CD8-positive, alpha-beta memory T cell (primary cell): ENCODE data around the gene VPS13D. TPM values are rescaled to one million over a fixed set of nuclear protein-coding genes. Genes with fewer than 3 reads are reported as not detected.

Experiments
- CTCF ChIA-PET: fragments of 350-600 bp; sonication (Branson Sonifier 250); formaldehyde crosslinking; loops from one replicate; lab custom pipeline; 2021; ENCODE audit warnings: antibody characterized with exemption; lab: Charles Lee
- POLR2A ChIA-PET: fragments of 350-600 bp; sonication (Branson Sonifier 250); formaldehyde crosslinking; loops from one replicate; lab custom pipeline; 2021; ENCODE audit warnings: antibody characterized with exemption; lab: Charles Lee
- DNase-seq, 5 donors: peaks; one replicate each; pipeline versions ENCODE4 v3.0.0 to v3.0.0-alpha.2; 2020 to 2022; ENCODE audit warnings: mixed read lengths in 1 of 5
- H3K27ac ChIP-seq: one replicate; pipeline ENCODE4 v1.7.0; 2013; ENCODE audit warnings: low read depth, mild to moderate bottlenecking, low read length, moderate library complexity
- H3K27me3 ChIP-seq: 2 replicates; pipeline ENCODE4 v1.7.0; 2013; ENCODE audit warnings: low read length, mild to moderate bottlenecking; ENCODE audit not compliant: insufficient read depth, poor library complexity, severe bottlenecking
- H3K36me3 ChIP-seq: 2 replicates; pipeline ENCODE4 v1.7.0; 2013; ENCODE audit warnings: mild to moderate bottlenecking, low read length, moderate library complexity; ENCODE audit not compliant: insufficient read depth
- H3K4me1 ChIP-seq: 2 replicates; pipeline ENCODE4 v1.7.0; 2013; ENCODE audit warnings: mild to moderate bottlenecking, low read length, moderate library complexity; ENCODE audit not compliant: insufficient read depth
- H3K4me3 ChIP-seq: 2 replicates; pipeline ENCODE4 v1.7.0; 2013; ENCODE audit warnings: mild to moderate bottlenecking, low read length
- H3K9me3 ChIP-seq: 2 replicates; pipeline ENCODE4 v1.7.0; 2013; ENCODE audit warnings: mild to moderate bottlenecking, low read length
- H3K27ac Mint-ChIP-seq, 8 donors: one replicate each; pipeline ENCODE4 v1.8.0; 2020 to 2021; ENCODE audit warnings: mixed read lengths in 8 of 8, mild to moderate bottlenecking in 6 of 8, inconsistent platforms in 3 of 8, moderate library complexity in 3 of 8
- H3K27me3 Mint-ChIP-seq, 2 donors: one replicate each; pipeline ENCODE4 v1.8.0; 2020 to 2021; ENCODE audit warnings: mixed read lengths in 2 of 2, mild to moderate bottlenecking in 1 of 2, moderate library complexity in 1 of 2
- H3K36me3 Mint-ChIP-seq, 3 donors: one replicate each; pipeline ENCODE4 v1.8.0; 2020 to 2021; ENCODE audit warnings: mixed read lengths in 3 of 3, inconsistent platforms in 1 of 3, mild to moderate bottlenecking in 1 of 3
- H3K4me1 Mint-ChIP-seq, 3 donors: one replicate each; pipeline ENCODE4 v1.8.0; 2020 to 2021; ENCODE audit warnings: mixed read lengths in 3 of 3, inconsistent platforms in 1 of 3, mild to moderate bottlenecking in 1 of 3
- H3K4me3 Mint-ChIP-seq, 7 donors: one replicate each; pipeline ENCODE4 v1.8.0; 2020 to 2021; ENCODE audit warnings: mixed read lengths in 7 of 7, mild to moderate bottlenecking in 6 of 7, moderate library complexity in 4 of 7, inconsistent platforms in 2 of 7
- H3K9me3 Mint-ChIP-seq, 5 donors: one replicate each; pipeline ENCODE4 v1.8.0; 2020 to 2022; ENCODE audit warnings: mixed read lengths in 5 of 5, mild to moderate bottlenecking in 3 of 5, moderate library complexity in 2 of 5, inconsistent platforms in 1 of 5
- polyA plus RNA-seq: library from polyadenylated mRNA; unstranded; fragments of 300-500 nt; fragmentation: Illumina TruSeq; gene quantifications from one replicate; pipeline ENCODE4 v1.2.3, GENCODE V29; 2021
- total RNA-seq, 2 experiments: library from RNA; stranded (reverse); gene quantifications; one replicate each; pipeline ENCODE4 v1.2.3, GENCODE V29; 2021

VPS13D gene
- total and polyA plus RNA-seq, 3 experiments from 2014 or later = 9.7 to 28.5 (median 24.1) TPM

DNA sequence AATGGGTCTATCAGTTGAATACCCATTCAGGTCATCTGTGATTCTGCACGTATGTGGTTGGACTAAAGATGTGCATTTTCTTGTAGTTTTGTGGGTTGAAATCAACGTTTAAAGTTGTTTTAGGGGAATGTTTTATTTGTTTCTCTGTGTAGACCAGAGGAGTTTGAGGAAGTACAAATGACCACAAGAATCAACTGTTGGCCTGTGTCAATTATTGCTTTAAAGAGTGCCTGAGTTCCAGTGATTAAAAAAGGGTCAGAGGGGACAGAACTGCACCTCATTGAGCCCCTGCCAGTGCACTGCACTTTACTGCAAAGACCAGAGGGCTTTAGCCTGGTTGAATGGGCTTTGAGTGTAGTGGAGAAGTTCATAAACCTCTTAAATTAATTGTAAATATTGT is 190.3 kb downstream of the VPS13D start:
- Mint-ChIP-seq H3K4me1 (peaks cover 13 to 25% (median 13%) of the 10 kb centered on the region in 3 donors), H3K27me3 (no peaks in the 10 kb centered on the region), H3K36me3 (peaks cover 3 to 66% (median 29%) of the 10 kb centered on the region in 3 donors)

DNA sequence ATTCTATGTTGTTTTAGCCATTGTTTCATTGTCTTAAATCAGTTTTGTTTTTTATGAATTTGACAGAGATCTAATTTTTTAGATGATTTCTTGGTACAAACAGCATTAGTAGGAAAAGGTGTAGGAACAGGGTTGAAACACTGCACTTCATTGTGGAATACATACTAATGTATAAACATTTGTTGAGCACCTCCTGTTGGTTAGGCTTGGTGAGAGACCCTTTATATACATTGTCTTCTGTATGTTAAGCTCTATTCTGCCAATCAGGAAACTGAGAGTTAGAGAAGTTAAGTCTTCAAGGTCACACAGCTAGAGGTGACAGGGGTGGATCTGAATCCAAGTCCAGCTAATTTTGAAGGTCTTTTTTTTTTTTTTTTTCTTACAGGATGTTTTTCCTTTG is 192.7 kb downstream of the VPS13D start:
- ChIA-PET CTCF (interaction anchor here (0.6 to 1.4 kb wide), 3 partner anchors 11 to 25 kb away, joined by 3 read pairs; no protein-coding TSS in a partner anchor), POLR2A (no interaction called here)
- Mint-ChIP-seq H3K4me1 (peaks cover 10 to 28% (median 15%) of the 10 kb centered on the region in 3 donors), H3K36me3 (peaks cover 0 to 56% (median 21%) of the 10 kb centered on the region in 3 donors), H3K4me3 (no peak overlapping the region), H3K27me3 (no peaks in the 10 kb centered on the region), H3K27ac (peak overlapping the region in 2 of 8 donors; percentile 23 to 82), H3K9me3 (no peaks in the 10 kb centered on the region)
- Histone ChIP-seq H3K36me3 (no peaks in the 10 kb centered on the region), H3K4me1 (no peaks in the 10 kb centered on the region), H3K27ac (no peak overlapping the region), H3K27me3 (no peaks in the 10 kb centered on the region), H3K4me3 (no peak overlapping the region), H3K9me3 (no peaks in the 10 kb centered on the region)
- DNase-seq = no peak

More for the DNA sequence above, 190.3 kb downstream of the VPS13D start:
- peaks cover 4% of the 10 kb centered on the region for H3K4me1 ChIP-seq
- CTCF ChIA-PET = no interaction called here
- no peak for DNase-seq
- POLR2A ChIA-PET = no interaction called here
- peak overlapping the region in 1 of 8 donors; percentile 8 for H3K27ac Mint-ChIP-seq
- no peaks in the 10 kb centered on the region for H3K9me3 Mint-ChIP-seq
- H3K27me3 ChIP-seq = no peaks in the 10 kb centered on the region
- H3K4me3 ChIP-seq = no peak overlapping the region
- H3K27ac ChIP-seq = no peak overlapping the region
- no peaks in the 10 kb centered on the region for H3K9me3 ChIP-seq
- H3K36me3 ChIP-seq = no peaks in the 10 kb centered on the region
- H3K4me3 Mint-ChIP-seq = no peak overlapping the region

DNA sequence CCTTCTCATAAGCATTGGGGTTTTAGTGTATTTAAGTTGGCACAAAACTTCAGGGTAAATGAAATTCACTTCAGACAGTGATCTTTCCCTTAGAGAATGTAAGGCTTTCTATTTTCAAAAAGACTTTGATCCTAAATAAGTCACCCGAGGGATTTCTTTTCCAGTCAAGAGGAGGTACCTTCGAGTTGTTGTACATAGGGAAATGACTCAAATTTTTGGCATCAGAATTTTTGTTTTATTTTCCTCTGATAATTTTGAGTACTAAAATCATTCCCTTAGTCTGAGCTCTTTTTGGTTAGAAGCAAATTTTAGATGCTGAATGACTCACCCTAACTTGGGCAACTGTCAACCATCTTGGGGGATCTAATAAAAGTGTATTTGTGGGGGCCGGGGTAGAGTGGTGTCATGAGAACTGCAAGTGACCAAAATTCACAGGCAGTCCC is 194.3 kb downstream of the VPS13D start:
- H3K4me1 ChIP-seq = no peaks in the 10 kb centered on the region
- Mint-ChIP-seq H3K4me3 (no peak overlapping the region), H3K36me3 (peaks cover 0 to 55% (median 16%) of the 10 kb centered on the region in 3 donors), H3K27me3 (no peaks in the 10 kb centered on the region), H3K4me1 (peaks cover 10 to 28% (median 15%) of the 10 kb centered on the region in 3 donors), H3K9me3 (no peaks in the 10 kb centered on the region), H3K27ac (peak overlapping the region in 1 of 8 donors; percentile 52)
- CTCF ChIA-PET = interaction anchor here (1.4 to 1.6 kb wide), 2 partner anchors 12 to 177 kb away, joined by 3 to 4 read pairs; no protein-coding TSS in a partner anchor
- POLR2A ChIA-PET = no interaction called here
- no peaks in the 10 kb centered on the region for H3K36me3 ChIP-seq
- no peaks in the 10 kb centered on the region for H3K9me3 ChIP-seq
- DNase-seq = no peak
- H3K4me3 ChIP-seq = no peak overlapping the region
- no peaks in the 10 kb centered on the region for H3K27me3 ChIP-seq
- H3K27ac ChIP-seq = no peak overlapping the region

DNA sequence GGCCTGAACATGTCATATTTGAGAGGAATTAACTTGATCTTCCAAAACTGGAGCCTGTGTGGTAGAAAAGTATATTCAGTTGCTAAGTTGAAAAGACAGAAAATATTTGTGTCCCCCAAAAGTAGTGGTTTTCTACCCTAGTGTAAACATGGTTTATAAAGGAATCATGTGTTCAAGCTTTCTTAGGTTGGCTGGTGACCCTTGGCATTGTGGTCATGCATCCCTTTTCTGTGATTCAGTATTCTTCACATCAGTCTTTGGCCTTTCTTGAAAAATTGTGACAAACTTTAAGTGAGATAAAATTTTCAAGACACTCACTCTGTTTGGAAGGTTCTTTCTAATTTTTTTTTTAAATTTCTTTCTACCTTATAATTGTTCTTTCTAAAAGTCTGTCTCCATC is 195.0 kb downstream of the VPS13D start:
- H3K4me3 ChIP-seq = no peak overlapping the region
- no peak overlapping the region for H3K27ac ChIP-seq
- DNase-seq = no peak
- H3K4me1 Mint-ChIP-seq = peaks cover 10 to 28% (median 15%) of the 10 kb centered on the region in 3 donors
- no peaks in the 10 kb centered on the region for H3K9me3 ChIP-seq
- peak overlapping the region in 1 of 8 donors; percentile 65 for H3K27ac Mint-ChIP-seq
- CTCF ChIA-PET = interaction anchor here (0.6 to 1.4 kb wide), 3 partner anchors 11 to 234 kb away, joined by 3 to 4 read pairs (median 3); no protein-coding TSS in a partner anchor
- H3K27me3 ChIP-seq = no peaks in the 10 kb centered on the region
- no peaks in the 10 kb centered on the region for H3K27me3 Mint-ChIP-seq
- no peaks in the 10 kb centered on the region for H3K9me3 Mint-ChIP-seq
- H3K36me3 Mint-ChIP-seq = peaks cover 0 to 50% (median 14%) of the 10 kb centered on the region in 3 donors
- POLR2A ChIA-PET = interaction anchor here (0.6 kb wide), 1 partner anchor 36 kb away, joined by 4 read pairs; no protein-coding TSS in a partner anchor
- no peaks in the 10 kb centered on the region for H3K4me1 ChIP-seq
- no peaks in the 10 kb centered on the region for H3K36me3 ChIP-seq
- no peak overlapping the region for H3K4me3 Mint-ChIP-seq

DNA sequence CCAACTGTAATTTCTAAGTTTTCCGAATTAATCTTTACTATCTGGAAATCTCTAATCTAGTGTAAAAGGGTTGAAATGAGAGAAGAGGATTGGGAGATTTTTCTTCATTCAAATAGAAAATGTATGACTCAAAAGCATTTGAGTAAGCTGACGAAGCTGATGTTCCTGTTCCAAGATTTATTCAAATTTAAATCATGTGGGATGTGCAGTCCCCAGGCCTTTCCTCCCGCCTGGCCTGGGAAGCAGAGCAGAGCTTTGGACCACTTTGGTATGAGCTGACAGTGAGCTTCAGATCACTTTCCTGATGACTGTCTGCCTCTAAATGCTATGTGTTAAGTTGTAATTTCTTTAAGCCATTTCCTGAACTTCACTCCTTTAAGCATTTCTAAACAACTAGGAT is 196.2 kb downstream of the VPS13D start:
- Mint-ChIP-seq H3K9me3 (no peaks in the 10 kb centered on the region), H3K27me3 (no peaks in the 10 kb centered on the region), H3K4me1 (peaks cover 9 to 27% (median 14%) of the 10 kb centered on the region in 3 donors), H3K27ac (peak overlapping the region in 2 of 8 donors; percentile 43 to 61), H3K4me3 (no peak overlapping the region), H3K36me3 (peaks cover 0 to 45% (median 12%) of the 10 kb centered on the region in 3 donors)
- DNase-seq = no peak
- no peak overlapping the region for H3K4me3 ChIP-seq
- H3K4me1 ChIP-seq = no peaks in the 10 kb centered on the region
- ChIA-PET CTCF (interaction anchor here (1.0 kb wide), 1 partner anchor 233 kb away, joined by 3 read pairs; no protein-coding TSS in a partner anchor), POLR2A (no interaction called here)
- H3K36me3 ChIP-seq = no peaks in the 10 kb centered on the region
- H3K9me3 ChIP-seq = no peaks in the 10 kb centered on the region
- no peaks in the 10 kb centered on the region for H3K27me3 ChIP-seq
- H3K27ac ChIP-seq = no peak overlapping the region

DNA sequence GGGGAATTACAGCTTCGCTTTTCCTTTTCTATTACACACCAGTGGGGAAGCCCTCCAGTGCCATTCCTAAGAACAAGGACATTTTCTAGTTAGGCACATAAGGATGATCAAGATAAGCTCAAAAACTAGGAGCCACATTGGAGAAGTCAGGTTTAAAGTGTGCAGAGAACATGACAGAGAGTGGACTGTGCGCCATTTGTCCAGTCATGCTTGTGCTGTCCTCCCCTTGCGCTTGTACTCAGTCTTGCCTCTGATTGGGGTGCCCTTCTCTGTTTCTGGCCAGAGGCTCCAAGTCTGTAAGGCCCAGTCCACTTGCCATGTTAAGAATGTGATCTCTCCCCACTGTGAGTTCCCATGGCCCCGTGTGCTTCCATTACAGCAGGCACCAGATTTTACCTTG is 198.5 kb downstream of the VPS13D start:
- ChIA-PET POLR2A (no interaction called here), CTCF (interaction anchor here (1.2 kb wide), 1 partner anchor 12 kb away, joined by 3 read pairs; no protein-coding TSS in a partner anchor)
- peak overlapping the region in 4 of 8 donors; percentile 0 to 49 (median 9) for H3K27ac Mint-ChIP-seq

DNA sequence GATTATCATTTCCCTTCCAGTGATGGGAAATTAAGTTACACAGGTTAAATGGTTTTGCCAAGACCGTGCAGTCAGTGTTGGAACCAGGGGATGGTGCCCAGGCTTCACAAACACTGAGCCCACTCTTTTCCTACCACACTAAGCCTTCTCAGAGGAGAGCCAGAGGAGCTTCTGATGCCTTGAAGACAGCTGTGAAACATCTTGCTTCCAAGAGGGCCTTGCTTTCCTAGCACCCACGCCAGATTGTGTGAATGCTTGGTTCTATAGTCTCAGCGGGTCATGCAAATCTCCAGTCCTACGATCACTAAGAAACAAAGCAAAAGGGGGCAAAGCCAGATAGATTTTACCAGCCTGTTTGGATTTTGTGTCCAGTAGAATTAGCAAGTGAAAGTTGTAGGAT is 200.7 kb downstream of the VPS13D start:
- Mint-ChIP-seq H3K4me3 (no peak overlapping the region), H3K27ac (peak overlapping the region in 5 of 8 donors; percentile 8 to 54 (median 33)), H3K9me3 (no peaks in the 10 kb centered on the region), H3K4me1 (peaks cover 30 to 35% (median 33%) of the 10 kb centered on the region in 3 donors), H3K36me3 (peaks cover 0 to 29% (median 6%) of the 10 kb centered on the region in 3 donors), H3K27me3 (no peaks in the 10 kb centered on the region)
- Histone ChIP-seq H3K27me3 (no peaks in the 10 kb centered on the region), H3K27ac (no peak overlapping the region), H3K4me3 (no peak overlapping the region), H3K4me1 (peaks cover 25% of the 10 kb centered on the region), H3K36me3 (no peaks in the 10 kb centered on the region), H3K9me3 (no peaks in the 10 kb centered on the region)
- DNase-seq = no peak
- POLR2A ChIA-PET = no interaction called here
- CTCF ChIA-PET = no interaction called here

More for the DNA sequence above, 198.5 kb downstream of the VPS13D start:
- no peaks in the 10 kb centered on the region for H3K36me3 ChIP-seq
- Mint-ChIP-seq H3K4me3 (no peak overlapping the region), H3K36me3 (peaks cover 0 to 37% (median 9%) of the 10 kb centered on the region in 3 donors), H3K9me3 (no peaks in the 10 kb centered on the region), H3K4me1 (peaks cover 11 to 25% (median 11%) of the 10 kb centered on the region in 3 donors), H3K27me3 (no peaks in the 10 kb centered on the region)
- no peak for DNase-seq
- H3K9me3 ChIP-seq = no peaks in the 10 kb centered on the region
- peaks cover 3% of the 10 kb centered on the region for H3K4me1 ChIP-seq
- no peak overlapping the region for H3K4me3 ChIP-seq
- no peak overlapping the region for H3K27ac ChIP-seq
- no peaks in the 10 kb centered on the region for H3K27me3 ChIP-seq

DNA sequence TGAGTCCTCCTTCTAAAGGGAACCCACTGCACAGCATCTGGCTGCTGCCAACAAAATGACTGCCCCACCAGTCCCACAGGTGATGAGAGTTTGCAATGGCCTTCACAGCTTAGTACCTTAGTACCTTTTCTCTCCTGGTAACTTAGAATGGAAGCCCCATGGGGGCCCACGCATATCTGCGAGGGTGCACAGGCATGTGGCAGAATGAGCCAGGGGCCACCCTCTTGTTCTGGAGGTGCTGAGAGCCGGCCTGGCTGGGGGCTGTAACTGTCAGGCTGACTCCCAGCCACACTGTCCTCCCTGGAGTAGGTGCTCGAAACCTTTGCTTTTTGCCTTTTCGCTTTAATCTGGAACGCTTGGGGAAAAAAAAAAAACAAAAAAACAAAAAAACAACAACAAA is 203.1 kb downstream of the VPS13D start:
- H3K36me3 Mint-ChIP-seq = peaks cover 0 to 17% (median 2%) of the 10 kb centered on the region in 3 donors
- Histone ChIP-seq H3K4me1 (peaks cover 49% of the 10 kb centered on the region), H3K9me3 (no peaks in the 10 kb centered on the region), H3K4me3 (no peak overlapping the region), H3K27me3 (no peaks in the 10 kb centered on the region), H3K27ac (peak overlapping the region; percentile 22), H3K36me3 (no peaks in the 10 kb centered on the region)
- H3K9me3 Mint-ChIP-seq = peaks cover 0 to 2% (median 0%) of the 10 kb centered on the region in 5 donors
- ChIA-PET POLR2A (no interaction called here), CTCF (no interaction called here)
- no peak for DNase-seq
- H3K4me1 Mint-ChIP-seq = peaks cover 51 to 56% (median 52%) of the 10 kb centered on the region in 3 donors
- no peaks in the 10 kb centered on the region for H3K27me3 Mint-ChIP-seq
- H3K4me3 Mint-ChIP-seq = no peak overlapping the region
- H3K27ac Mint-ChIP-seq = peak overlapping the region in 3 of 8 donors; percentile 40 to 91 (median 90)
